HCT116 (cell line): ENCODE data around the gene SHISAL1. TPM values are rescaled to one million over a fixed set of nuclear protein-coding genes. Genes with fewer than 3 reads are reported as not detected.

Experiments used
- ATAC-seq: fragments of 200-7000 bp; cut with Tn5 transposase; 2 replicates; pipeline ENCODE4 v1.9.1; 2020; ENCODE audit warnings: mild to moderate bottlenecking, moderate library complexity
- BruUV-seq: library from RNA; stranded (reverse); fragments of 400-500 nt; replicated peaks from 2 replicates; lab custom pipeline; 2021; lab: Mats Ljungman, UMichigan
- CTCF ChIA-PET: fragments of 300-600 bp; sonication (Branson Sonifier 250); formaldehyde crosslinking; loops from one replicate; lab custom pipeline; 2021; ENCODE audit warnings: antibody characterized with exemption; lab: Charles Lee
- POLR2A ChIA-PET: fragments of 300-600, 350-600 bp; sonication (Branson Sonifier 250); formaldehyde crosslinking; loops from one replicate; lab custom pipeline; 2021; ENCODE audit warnings: antibody characterized with exemption; lab: Charles Lee
- RAD21 ChIA-PET, 2 experiments: fragments of 300-600 bp; sonication (Branson Sonifier 250); formaldehyde crosslinking; loops; one replicate each; lab custom pipeline; 2023; ENCODE audit warnings: low total read pairs in 2 of 2; ENCODE audit not compliant: uncharacterized antibody in 2 of 2, unreplicated experiment in 2 of 2, low non-redundant PET in 1 of 2; lab: Charles Lee
- DNase-seq: peaks from one replicate; pipeline ENCODE4 v3.0.0-alpha.2; 2010; ENCODE audit warnings: low read depth, low spot score
- H2AFZ ChIP-seq: fragments of 200-600 bp; shearing (Covaris generic), sonication (generic); 2 replicates; pipeline ENCODE4 v1.6.1; 2017; ENCODE audit warnings: low read depth, mixed run types, mixed read lengths, antibody characterized with exemption, low read length; ENCODE audit not compliant: poor library complexity, severe bottlenecking
- H3K27ac ChIP-seq: 2 replicates; pipeline ENCODE4 v1.5.1; 2012; ENCODE audit warnings: low read depth, low read length
- H3K27me3 ChIP-seq: fragments of 200-600 bp; sonication (generic); 2 replicates; pipeline ENCODE4 v1.6.1; 2016; ENCODE audit warnings: mixed run types, low read length, mixed read lengths; ENCODE audit not compliant: insufficient read depth
- H3K36me3 ChIP-seq, 2 experiments: fragments of 200-500 bp in 1 of 2; fragments of 200-600 bp in 1 of 2; sonication (Bioruptor generic) in 1 of 2; sonication (generic) in 1 of 2; 2 replicates each; pipeline versions ENCODE4 v1.5.1 to v1.6.1; 2014 to 2016; ENCODE audit warnings: low read length in 2 of 2, inconsistent platforms in 1 of 2, mixed read lengths in 1 of 2, mixed run types in 1 of 2; ENCODE audit not compliant: insufficient read depth in 2 of 2, control insufficient read depth in 1 of 2
- H3K4me1 ChIP-seq, 2 experiments: fragments of 200-600 bp in 1 of 2; sonication (generic) in 1 of 2; 2 replicates each; pipeline versions ENCODE4 v1.5.1 to v1.6.1; 2012 to 2017; ENCODE audit warnings: low read length in 2 of 2, inconsistent platforms in 1 of 2, mild to moderate bottlenecking in 1 of 2, mixed read lengths in 1 of 2, mixed run types in 1 of 2, moderate library complexity in 1 of 2; ENCODE audit not compliant: insufficient read depth in 2 of 2, control insufficient read depth in 1 of 2
- H3K4me2 ChIP-seq: fragments of 200-600 bp; sonication (generic); 2 replicates; pipeline ENCODE4 v1.6.1; 2017; ENCODE audit warnings: mixed run types, low read length, mixed read lengths
- H3K4me3 ChIP-seq, 2 experiments: fragments of 200-600 bp in 1 of 2; sonication (generic) in 1 of 2; replicated peaks in 1 of 2; 2 replicates each; pipeline ENCODE4 v1.5.1; 2011 to 2016; ENCODE audit warnings: low read length in 2 of 2, control low read depth in 1 of 2, low read depth in 1 of 2, mild to moderate bottlenecking in 1 of 2, mixed read lengths in 1 of 2, mixed run types in 1 of 2
- H3K79me2 ChIP-seq: fragments of 200-600 bp; sonication (generic); 2 replicates; pipeline ENCODE4 v1.6.1; 2017; ENCODE audit warnings: mild to moderate bottlenecking, mixed run types, low read length, moderate library complexity, mixed read lengths; ENCODE audit not compliant: insufficient read depth
- H3K9ac ChIP-seq: fragments of 200-600 bp; sonication (generic); 2 replicates; pipeline ENCODE4 v1.6.1; 2016; ENCODE audit warnings: low read length, mixed read lengths
- H3K9me2 ChIP-seq: fragments of 200-600 bp; sonication (generic), shearing (Covaris generic); 2 replicates; pipeline ENCODE4 v1.6.1; 2017; ENCODE audit warnings: mixed run types, mild to moderate bottlenecking, moderate library complexity; ENCODE audit not compliant: insufficient read depth
- H3K9me3 ChIP-seq, 2 experiments: fragments of 200-500 bp in 1 of 2; fragments of 200-600 bp in 1 of 2; sonication (Bioruptor generic) in 1 of 2; sonication (generic) in 1 of 2; 2 replicates each; pipeline ENCODE4 v1.6.1; 2014 to 2017; ENCODE audit warnings: low read length in 2 of 2, mixed read lengths in 2 of 2, inconsistent platforms in 1 of 2, low read depth in 1 of 2, mild to moderate bottlenecking in 1 of 2, mixed run types in 1 of 2, moderate library complexity in 1 of 2; ENCODE audit not compliant: control insufficient read depth in 1 of 2, insufficient read depth in 1 of 2
- H4K20me1 ChIP-seq: fragments of 200-600 bp; sonication (generic), shearing (Covaris generic); 2 replicates; pipeline ENCODE4 v1.6.1; 2017; ENCODE audit warnings: mixed run types, mild to moderate bottlenecking, moderate library complexity; ENCODE audit not compliant: insufficient read depth
- CEBPB ChIP-seq: IDR thresholded peaks from 2 replicates; pipeline ENCODE4 v1.6.1; 2012; ENCODE audit warnings: low read depth
- EGR1 ChIP-seq: IDR thresholded peaks from 2 replicates; pipeline ENCODE4 v1.6.1; 2012; ENCODE audit warnings: low read depth
- EZH2 ChIP-seq: fragments of 200-600 bp; sonication (generic); IDR thresholded peaks from 2 replicates; pipeline ENCODE4 v1.6.1; 2017; ENCODE audit warnings: antibody characterized with exemption, mixed run types
- EZH2phosphoT487 ChIP-seq: fragments of 200-600 bp; IDR thresholded peaks from 2 replicates; pipeline ENCODE4 v1.6.1; 2018; ENCODE audit warnings: antibody characterized with exemption, borderline replicate concordance
- FOSL1 ChIP-seq: IDR thresholded peaks from 2 replicates; pipeline ENCODE4 v1.6.1; 2012; ENCODE audit warnings: low read depth
- JUND ChIP-seq: IDR thresholded peaks from 2 replicates; pipeline ENCODE4 v1.6.1; 2012
- MAX ChIP-seq: IDR thresholded peaks from 2 replicates; pipeline ENCODE4 v1.6.1; 2012
- POLR2A ChIP-seq: IDR thresholded peaks from 2 replicates; pipeline ENCODE4 v1.7.0; 2011; ENCODE audit warnings: borderline replicate concordance; ENCODE audit not compliant: insufficient read depth, insufficient read length; ENCODE audit errors: extremely low read depth
- POLR2AphosphoS5 ChIP-seq: IDR thresholded peaks from 2 replicates; pipeline ENCODE4 v1.6.1; 2011; ENCODE audit warnings: mild to moderate bottlenecking, low read depth, low read length, moderate library complexity
- RAD21 ChIP-seq: IDR thresholded peaks from 2 replicates; pipeline ENCODE4 v1.6.1; 2012; ENCODE audit warnings: low read depth, mild to moderate bottlenecking
- REST ChIP-seq: IDR thresholded peaks from 2 replicates; pipeline ENCODE4 v1.6.1; 2012; ENCODE audit warnings: low read depth
- SIN3A ChIP-seq: IDR thresholded peaks from 2 replicates; pipeline ENCODE4 v1.6.1; 2012; ENCODE audit warnings: low read depth
- SP1 ChIP-seq: IDR thresholded peaks from 2 replicates; pipeline ENCODE4 v1.6.1; 2012; ENCODE audit warnings: low read depth
- SRF ChIP-seq: IDR thresholded peaks from 2 replicates; pipeline ENCODE4 v1.6.1; 2012; ENCODE audit warnings: low read depth
- ZNF274 ChIP-seq: fragments of 200-500 bp; sonication (Bioruptor generic); IDR thresholded peaks from 2 replicates; pipeline ENCODE4 v1.6.1; 2014; ENCODE audit warnings: mild to moderate bottlenecking, low read depth, low read length, inconsistent platforms
- intact Hi-C: fragments of 100-400 bp; cut with micrococcal nuclease; formaldehyde crosslinking; loops from 2 replicates; pipeline ENCODE4 v1.10.0; 2022
- total RNA-seq: library from RNA; stranded (reverse); gene quantifications from one replicate; pipeline ENCODE4 v1.2.1, GENCODE V29; 2021; ENCODE audit not compliant: unreplicated experiment

SHISAL1 gene
- total RNA-seq, 1 experiment from 2014 or later: not detected

GRCh38 chr22:44305888-44306287, 6.9 kb downstream of the SHISAL1 start:
- Histone ChIP-seq H3K9me3 (no peaks in the 10 kb centered on the region), H3K79me2 (no peaks in the 10 kb centered on the region), H3K9ac (no peak overlapping the region), H4K20me1 (no peaks in the 10 kb centered on the region)
- ChIA-PET CTCF (no interaction called here), RAD21 (no interaction called here)
- TF ChIP-seq SP1: no peak
- no peak for TF ChIP-seq EGR1
- TF ChIP-seq JUND: no peak
- no peak for TF ChIP-seq EZH2
- TF ChIP-seq POLR2A: no peak
- no peak for TF ChIP-seq SRF
- TF ChIP-seq EZH2phosphoT487: no peak
- TF ChIP-seq FOSL1: no peak
- TF ChIP-seq, all 23 proteins: peak for 0
- H3K4me2 ChIP-seq: no peak overlapping the region
- no peak for DNase-seq
- H3K4me3 ChIP-seq: no peak overlapping the region
- no TSS peak for BruUV-seq
- no peaks in the 10 kb centered on the region for H3K36me3 ChIP-seq
- H3K9me2 ChIP-seq: no peaks in the 10 kb centered on the region
- H3K27ac ChIP-seq: no peak overlapping the region
- peaks cover 0 to 8% of the 10 kb centered on the region in 2 experiments; a peak in 2 of 4 replicates for H3K4me1 ChIP-seq
- POLR2A ChIA-PET: no interaction called here
- no peak overlapping the region for H2AFZ ChIP-seq
- H3K27me3 ChIP-seq: no peaks in the 10 kb centered on the region
- intact Hi-C loops: no loop called here
- ATAC-seq: no peak

- BruUV-seq: no TSS peak
- Histone ChIP-seq H3K9me3 (no peaks in the 10 kb centered on the region), H3K4me1 (peaks cover 0 to 8% of the 10 kb centered on the region in 2 experiments; a peak in 2 of 4 replicates), H2AFZ (no peak overlapping the region), H3K27ac (no peak overlapping the region), H3K4me3 (no peak overlapping the region), H3K9ac (no peak overlapping the region), H3K27me3 (no peaks in the 10 kb centered on the region), H3K4me2 (no peak overlapping the region), H4K20me1 (no peaks in the 10 kb centered on the region), H3K79me2 (no peaks in the 10 kb centered on the region), H3K9me2 (no peaks in the 10 kb centered on the region), H3K36me3 (no peaks in the 10 kb centered on the region)
- ChIA-PET RAD21 (no interaction called here), POLR2A (no interaction called here), CTCF (no interaction called here)
- DNase-seq (no peak), ATAC-seq (no peak)
- no peak for TF ChIP-seq SIN3A
- no peak for TF ChIP-seq MAX
- no peak for TF ChIP-seq REST
- no peak for TF ChIP-seq ZNF274
- no peak for TF ChIP-seq POLR2AphosphoS5
- no peak for TF ChIP-seq EGR1
- TF ChIP-seq CEBPB: no peak
- TF ChIP-seq RAD21: no peak
- intact Hi-C loops: no loop called here
These were observed 7.3 kb downstream of the SHISAL1 start for GRCh38 chr22:44305455-44305854.
